Heart left ventricle (tissue), 16 donors: ENCODE measurements around the gene ZMAT5. TPM values are rescaled to one million over a fixed set of nuclear protein-coding genes. Genes with fewer than 3 reads are reported as not detected.

Experiments used
- ATAC-seq, 4 donors: fragments of 200-7000 bp; cut with Tn5 transposase; one replicate each; pipeline ENCODE4 v1.9.1; 2020 to 2022; ENCODE audit warnings: moderate library complexity in 4 of 4, mild to moderate bottlenecking in 3 of 4, moderate number of reproducible peaks in 1 of 4
- DNase-seq, 5 donors: peaks; one replicate each; pipeline ENCODE4 v3.0.0-alpha.2; 2020
- H3K27ac ChIP-seq, 12 donors: fragments of 200-600 bp; sonication (generic) in 4 of 12; one replicate each; pipeline versions ENCODE4 v1.5.0 to v1.8.0; 2016 to 2022; ENCODE audit warnings: mild to moderate bottlenecking in 2 of 12
- H3K27me3 ChIP-seq, 9 donors: fragments of 200-600 bp; sonication (generic) in 2 of 9; one replicate each; pipeline versions ENCODE4 v1.5.1 to v1.8.0; 2016 to 2022; ENCODE audit warnings: mild to moderate bottlenecking in 3 of 9
- H3K36me3 ChIP-seq, 9 donors: fragments of 200-600 bp; sonication (generic) in 2 of 9; one replicate each; pipeline versions ENCODE4 v1.5.0 to v1.8.0; 2018 to 2022; ENCODE audit warnings: mild to moderate bottlenecking in 2 of 9
- H3K4me1 ChIP-seq, 12 donors: fragments of 200-600 bp; sonication (generic) in 4 of 12; one replicate each; pipeline versions ENCODE4 v1.5.0 to v1.8.0; 2016 to 2022; ENCODE audit warnings: mild to moderate bottlenecking in 3 of 12
- H3K4me3 ChIP-seq, 12 donors: fragments of 200-600 bp; sonication (generic) in 4 of 12; one replicate each; pipeline versions ENCODE4 v1.5.0 to v1.8.0; 2017 to 2022; ENCODE audit warnings: mild to moderate bottlenecking in 9 of 12, moderate library complexity in 4 of 12
- H3K9me3 ChIP-seq, 12 donors: fragments of 200-600 bp; sonication (generic) in 4 of 12; one replicate each; pipeline versions ENCODE4 v1.5.0 to v1.8.0; 2016 to 2022; ENCODE audit warnings: mild to moderate bottlenecking in 1 of 12
- CTCF ChIP-seq, 12 donors: fragments of 200-600 bp; sonication (generic) in 4 of 12; IDR thresholded peaks; one replicate each; pipeline versions ENCODE4 v1.5.0 to v1.8.0; 2018 to 2022; ENCODE audit warnings: antibody characterized with exemption in 12 of 12, mild to moderate bottlenecking in 5 of 12
- POLR2A ChIP-seq, 2 donors: fragments of 450-650 bp; IDR thresholded peaks; one replicate each; pipeline ENCODE4 v1.6.1; 2017; ENCODE audit warnings: antibody characterized with exemption in 2 of 2, mild to moderate bottlenecking in 2 of 2, moderate library complexity in 2 of 2
- WGBS, 4 donors: extraction: QIAGEN DNeasy Blood & Tissue Kit in 2 of 4; methylation state at CpG; one replicate each; pipeline versions ENCODE4 v1.1.5 to v1.1.7; 2013 to 2018; 5-methylcytosine and 5-hydroxymethylcytosine counted together
- intact Hi-C, 10 donors: fragments of 100-400 bp; cut with DNase I; formaldehyde crosslinking; loops; one replicate each; pipeline versions ENCODE4 v1.11.1 to v1.14.2; 2022
- polyA plus RNA-seq, 2 donors: library from polyadenylated mRNA; stranded (reverse); fragments of 200-250 nt; gene quantifications; one replicate each; pipeline ENCODE4 v1.2.3, GENCODE V29; 2013
- total RNA-seq, 9 donors: library from RNA; depleted of rRNA in 2 of 9; stranded (reverse); fragments of >200 nt in 2 of 9; fragmentation: NEBNext Ultra II Directional in 3 of 9; extraction: Animal tissue kit (Norgen Biotek cat#: 25700) in 3 of 9; gene quantifications; one replicate each; pipeline versions ENCODE4 v1.1.0 to v1.2.4, GENCODE V29; 2016 to 2023
- donor health status: ischemic (EF 13 %, LVEDD 7.1; RV severe dilation, severe dysfunction).
- donor health status: healthy with polysubstance abuse.
- donor health status: DM: no; HTN: yes; CAD: no.
- donor health status: DM: no; HTN: no; CAD: no.
- donor health status: ischemic (EF 25% LVEDD 6.9; RV normal size, moderate dysfunction).
- donor health status: ischemic (EF 25% LVEDD 5.7; RV mildly dilated, moderate dysfunction).
- donor health status: healthy.
- donor health status: DM: yes; HTN: yes; CAD: no.
- donor health status: ischemic (EF 35%, LVEDD 5.7; RV mildly dilated, moderate dysfunction).
- donor health status: nonischemic (EF 11% LVEDD 7.7; RV severe dilation, severe dysfunction).
- donor health status: DM: yes; HTN: yes; CAD: no.
- donor health status: PGD.
- donor health status: ischemic (EF 29% LVEDD 5.4; RV normal size, mild dysfunction).
- donor health status: nonischemic (EF 23%, LVEDD 6.1; RV moderate dilation, normal function).

Gene ZMAT5
- total and polyA plus RNA-seq, 11 donors, result 19.4 to 37.2 (median 22.7) TPM

GRCh38 chr22:29798801-29799200 is 32.0 kb upstream of the ZMAT5 start:
- peak overlapping the region; percentile 81 to 93 (median 87) for H3K27ac ChIP-seq
- DNase-seq, result peak in 1 of 5 donors; percentile 44
- intact Hi-C loops, result loop anchor here in 1 of 10 donors (1.0 kb wide), 1 partner anchor 22 kb away; no protein-coding TSS in a partner anchor
- 34 to 90% (median 50%) methylated on average over 2 of the region's 2 CpGs for WGBS, 4 donors
- peaks cover 5 to 51% (median 26%) of the 10 kb centered on the region in 12 donors for H3K4me1 ChIP-seq
- TF ChIP-seq CTCF (IDR thresholded peaks at IDR 0.05), result no peak
- no peak for TF ChIP-seq POLR2A (IDR thresholded peaks at IDR 0.05)
- H3K36me3 ChIP-seq, result peaks cover 0 to 95% (median 73%) of the 10 kb centered on the region in 9 donors
- peak overlapping the region in 6 of 12 donors; percentile 2 to 28 (median 13) for H3K4me3 ChIP-seq
- H3K9me3 ChIP-seq, result no peaks in the 10 kb centered on the region
- ATAC-seq, result peak; percentile 35 to 81 (median 59)
- no peaks in the 10 kb centered on the region for H3K27me3 ChIP-seq

GRCh38 chr22:29798318-29798717 is 31.5 kb upstream of the ZMAT5 start:
- Histone ChIP-seq H3K4me1 (peaks cover 5 to 51% (median 26%) of the 10 kb centered on the region in 12 donors), H3K27me3 (no peaks in the 10 kb centered on the region), H3K36me3 (peaks cover 0 to 95% (median 73%) of the 10 kb centered on the region in 9 donors), H3K9me3 (no peaks in the 10 kb centered on the region), H3K27ac (peak overlapping the region; percentile 81 to 93 (median 87)), H3K4me3 (peak overlapping the region in 1 of 12 donors; percentile 28)
- intact Hi-C loops, result no loop called here
- ATAC-seq, result peak in 2 of 4 donors; percentile 4 to 5
- WGBS, 4 donors, result 64 to 77% (median 74%) methylated on average over 6 of the region's 6 CpGs
- TF ChIP-seq CTCF (IDR thresholded peaks at IDR 0.05) (no peak), POLR2A (IDR thresholded peaks at IDR 0.05) (no peak)
- DNase-seq, result no peak

- DNase-seq (no peak), ATAC-seq (no peak)
- Histone ChIP-seq H3K27me3 (no peaks in the 10 kb centered on the region), H3K9me3 (no peaks in the 10 kb centered on the region), H3K36me3 (peaks cover 0 to 95% (median 73%) of the 10 kb centered on the region in 9 donors), H3K27ac (peak overlapping the region in 1 of 12 donors; percentile 92), H3K4me1 (peaks cover 5 to 51% (median 26%) of the 10 kb centered on the region in 12 donors), H3K4me3 (no peak overlapping the region)
- 92 to 96% (median 94%) methylated on average over 3 of the region's 3 CpGs for WGBS, 4 donors
- TF ChIP-seq POLR2A (IDR thresholded peaks at IDR 0.05) (no peak), CTCF (IDR thresholded peaks at IDR 0.05) (no peak)
- intact Hi-C loops, result no loop called here
Observed at GRCh38 chr22:29797351-29797750, 30.5 kb upstream of the ZMAT5 start.

GRCh38 chr22:29795663-29796062 is 28.9 kb upstream of the ZMAT5 start:
- Histone ChIP-seq H3K4me1 (peaks cover 5 to 38% (median 23%) of the 10 kb centered on the region in 12 donors), H3K27me3 (no peaks in the 10 kb centered on the region), H3K27ac (no peak overlapping the region), H3K36me3 (peaks cover 0 to 95% (median 73%) of the 10 kb centered on the region in 9 donors), H3K4me3 (no peak overlapping the region), H3K9me3 (no peaks in the 10 kb centered on the region)
- 84 to 88% (median 87%) methylated on average over 5 of the region's 5 CpGs for WGBS, 4 donors
- intact Hi-C loops, result no loop called here
- ATAC-seq (no peak), DNase-seq (no peak)
- TF ChIP-seq POLR2A (IDR thresholded peaks at IDR 0.05) (no peak), CTCF (IDR thresholded peaks at IDR 0.05) (no peak)
